SKM-1 (cell line): ENCODE measurements around the gene DYSF.

ENCODE experiments used
- DNase-seq: peaks from one replicate; lab custom pipeline; 2025; ENCODE audit not compliant: unreplicated experiment; lab: John Stamatoyannopoulos, UW

Gene DYSF

DNA sequence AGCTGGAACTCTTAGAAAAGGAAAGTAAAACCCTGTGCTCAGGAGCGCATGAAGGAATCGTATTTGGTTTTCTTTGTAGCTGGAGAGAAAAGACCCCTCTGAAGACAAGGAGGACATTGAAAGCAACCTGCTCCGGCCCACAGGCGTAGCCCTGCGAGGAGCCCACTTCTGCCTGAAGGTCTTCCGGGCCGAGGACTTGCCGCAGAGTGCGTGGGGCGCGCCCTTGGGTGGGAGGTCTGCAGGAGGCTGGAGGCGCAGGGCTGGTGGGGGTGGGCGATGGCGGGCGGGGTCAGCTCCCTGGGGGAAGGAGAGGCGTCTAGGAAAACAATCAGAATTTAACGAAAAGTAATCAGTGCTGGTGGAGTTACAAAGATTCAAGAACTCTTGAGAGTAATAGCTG, 72.8 kb downstream of the DYSF start:
- no peak for DNase-seq

DNA sequence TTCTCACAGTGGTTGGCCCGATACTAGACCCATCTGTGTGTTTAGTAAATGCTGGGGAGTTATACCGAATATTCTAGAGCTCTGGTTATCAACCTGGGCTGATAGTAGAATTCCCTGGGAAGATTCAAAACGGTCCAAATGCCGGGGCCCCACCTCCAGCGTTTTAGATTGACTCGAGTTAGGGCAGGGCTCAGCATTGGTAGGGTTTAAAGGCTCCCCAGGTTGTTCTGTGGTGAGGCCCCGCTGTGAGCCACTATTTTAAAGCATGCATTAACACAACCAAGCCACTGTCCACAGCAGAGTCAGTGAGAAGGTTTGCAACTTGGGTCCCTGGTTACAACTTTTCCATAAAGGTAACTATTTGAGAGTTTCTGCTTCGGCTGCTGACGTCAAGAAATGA, 73.6 kb downstream of the DYSF start:
- no peak for DNase-seq

DNA sequence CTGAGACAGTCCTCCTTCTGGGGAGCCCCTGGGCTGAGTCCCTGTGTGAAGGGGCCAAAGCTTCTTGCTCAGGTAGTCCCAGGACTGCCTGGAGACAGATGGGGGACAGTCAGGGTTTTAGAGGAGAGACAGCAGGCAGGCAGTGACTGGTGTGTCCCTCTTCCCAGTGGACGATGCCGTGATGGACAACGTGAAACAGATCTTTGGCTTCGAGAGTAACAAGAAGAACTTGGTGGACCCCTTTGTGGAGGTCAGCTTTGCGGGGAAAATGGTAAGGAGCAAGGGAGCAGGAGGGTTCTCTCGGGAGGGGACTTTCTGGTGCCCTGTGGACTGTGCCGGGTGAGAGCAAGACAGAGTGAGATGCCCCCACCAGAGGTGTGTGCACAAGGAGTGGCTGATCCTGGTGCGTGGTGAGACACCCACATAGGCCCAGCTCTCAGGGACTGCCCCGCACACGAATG, 74.8 kb downstream of the DYSF start:
- no peak for DNase-seq

DNA sequence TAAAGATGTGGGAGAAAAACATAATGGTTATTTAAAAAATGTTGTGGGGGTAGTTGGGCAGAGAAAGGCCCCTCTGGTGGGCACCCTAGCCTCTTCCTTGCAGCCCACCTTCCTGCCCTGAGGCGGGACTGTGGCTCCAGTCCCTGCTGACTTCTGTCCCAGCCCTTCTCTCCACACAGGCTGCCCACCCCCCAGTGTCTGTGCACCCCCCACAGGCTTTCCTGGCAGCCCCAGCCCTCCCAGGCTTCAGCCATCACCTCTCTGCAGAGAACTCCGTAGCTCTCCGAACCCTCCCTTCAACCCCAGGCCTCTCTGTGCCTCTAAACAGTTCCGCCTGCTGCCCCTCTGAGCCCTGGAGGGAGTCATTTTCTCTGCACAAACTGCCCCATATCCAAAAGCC, 75.4 kb downstream of the DYSF start:
- no peak for DNase-seq

DNA sequence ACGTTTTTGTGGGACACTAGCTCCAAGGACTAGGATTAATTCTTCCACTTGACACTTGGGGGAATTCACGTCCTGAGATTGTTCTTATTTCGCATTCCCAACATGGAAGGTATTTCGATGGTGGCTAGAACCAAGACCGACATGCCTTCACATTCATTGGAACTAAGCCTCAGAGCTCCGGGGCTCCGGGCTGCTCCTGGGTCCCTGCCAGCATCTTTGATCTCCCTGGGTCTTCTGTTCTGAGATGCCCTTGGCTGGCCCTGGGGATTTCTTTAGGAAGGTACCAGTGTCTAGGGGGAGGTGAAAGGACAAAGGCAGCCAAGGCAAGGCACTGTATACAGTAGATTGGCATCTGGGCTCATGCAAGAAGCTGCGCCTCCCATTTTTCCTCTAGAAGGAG, 76.8 kb downstream of the DYSF start:
- DNase-seq: no peak

DNA sequence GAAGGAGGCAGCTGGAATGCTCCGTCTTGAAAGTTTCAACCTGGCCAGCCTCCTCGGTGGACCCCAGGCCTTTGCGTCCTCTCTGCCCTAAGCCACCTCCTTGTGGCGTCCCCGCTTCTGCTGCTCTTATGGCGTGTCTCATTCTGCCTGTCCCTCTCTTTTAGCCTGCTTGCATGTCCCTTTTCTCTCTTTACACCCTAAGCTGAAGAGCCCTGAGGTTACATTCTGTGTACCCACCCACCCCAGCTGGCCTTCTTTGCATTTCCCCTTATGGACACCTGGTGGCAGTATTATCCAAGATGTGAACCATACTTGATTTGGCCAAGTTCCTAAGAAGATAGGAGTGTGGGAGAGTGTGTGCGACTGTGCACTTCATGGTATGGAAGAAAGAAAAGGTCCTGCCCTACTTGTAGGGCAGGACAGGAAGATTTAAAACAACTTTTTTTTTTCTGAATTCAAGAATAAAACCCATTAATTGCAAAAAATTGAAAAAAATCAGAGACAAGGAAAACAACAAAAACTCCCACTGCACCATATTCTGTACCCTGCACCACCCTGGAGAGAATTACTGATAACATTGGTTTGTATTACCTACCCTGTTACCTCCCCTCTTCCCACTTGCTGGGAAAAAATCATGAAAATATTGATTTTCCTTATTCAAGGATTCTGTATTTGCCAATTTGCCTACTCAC, 77.4 kb downstream of the DYSF start:
- peak; percentile 69 for DNase-seq

DNA sequence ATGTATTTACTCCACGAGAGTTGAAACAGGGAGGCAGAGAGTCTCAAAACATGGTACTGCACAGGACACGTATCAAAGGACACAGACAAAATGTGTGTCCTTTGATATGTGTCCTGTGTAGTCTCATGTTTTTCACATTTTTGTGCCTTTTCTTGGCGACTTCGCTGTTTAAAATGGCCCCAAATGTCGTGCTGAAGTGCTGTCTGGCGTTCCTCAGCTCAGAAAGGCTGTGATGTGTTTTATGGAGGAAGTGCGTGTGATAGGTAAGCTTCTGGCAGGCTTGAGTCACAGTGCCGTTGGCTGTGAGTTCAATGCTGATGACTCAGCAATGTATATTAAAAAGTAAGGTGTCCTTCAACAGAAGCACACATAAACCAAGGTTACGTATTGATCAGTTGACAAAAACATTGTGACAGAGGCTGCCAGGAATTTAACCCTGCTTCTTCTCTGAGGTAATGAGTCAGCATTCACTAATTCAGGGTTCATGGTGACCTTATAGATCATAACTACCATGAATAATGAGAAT, 78.2 kb downstream of the DYSF start:
- DNase-seq: no peak

DNA sequence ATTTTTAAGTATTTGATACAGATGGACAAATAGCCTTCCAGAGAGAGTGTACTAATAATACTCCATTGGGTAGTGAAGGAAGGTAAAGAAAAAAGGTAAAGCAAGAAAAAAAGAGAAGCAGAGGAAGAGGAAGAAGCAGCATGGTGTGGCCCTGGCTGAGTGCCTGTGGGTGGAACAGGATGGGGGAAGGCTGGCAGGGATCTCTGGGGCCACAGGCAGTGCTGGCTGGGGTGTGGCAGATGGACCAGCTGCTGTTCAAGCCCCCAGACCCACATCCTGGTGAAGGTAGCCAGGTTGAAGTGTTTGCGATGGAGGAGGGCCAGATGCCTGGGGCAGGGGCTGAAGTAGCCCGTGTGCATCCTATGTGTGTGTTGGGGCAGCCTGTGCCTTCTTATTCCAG, 79.0 kb downstream of the DYSF start:
- DNase-seq: no peak

DNA sequence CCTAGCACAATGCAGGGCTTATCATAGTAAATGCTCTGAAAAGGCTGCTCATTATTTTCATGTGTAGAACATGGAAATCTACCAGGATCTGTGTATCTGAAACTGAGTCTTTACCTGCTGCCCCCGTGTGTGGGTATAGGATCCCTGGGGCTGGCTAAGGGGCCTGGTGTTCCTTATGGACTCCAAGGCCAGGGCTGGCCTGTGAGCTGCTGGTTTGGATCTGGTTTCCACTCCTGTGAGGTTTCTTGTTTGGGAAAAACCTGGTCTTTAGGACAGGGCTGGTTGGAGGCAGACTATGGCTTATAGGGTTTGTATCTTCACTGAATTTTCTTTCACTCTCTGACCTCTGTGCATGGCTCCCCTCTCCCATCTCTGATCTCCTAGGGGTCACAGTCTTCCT, 80.8 kb downstream of the DYSF start:
- no peak for DNase-seq

DNA sequence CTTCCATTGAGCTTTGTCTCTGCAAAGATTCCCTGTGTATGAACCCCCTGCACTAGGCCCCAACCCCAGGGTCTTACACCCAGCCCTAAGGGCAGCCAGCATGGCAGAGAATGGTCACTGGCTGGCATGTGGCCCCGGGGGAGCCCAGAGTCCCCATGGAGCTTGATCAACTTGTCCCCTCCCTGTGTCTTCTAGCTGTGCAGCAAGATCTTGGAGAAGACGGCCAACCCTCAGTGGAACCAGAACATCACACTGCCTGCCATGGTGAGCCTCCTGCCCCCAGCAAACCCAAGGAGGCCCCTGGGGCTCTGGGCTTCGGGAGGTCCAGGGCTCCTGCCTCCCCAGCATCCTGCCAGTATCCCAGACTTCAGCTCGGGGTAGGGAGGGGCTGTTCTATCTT, 81.5 kb downstream of the DYSF start:
- DNase-seq: no peak

DNA sequence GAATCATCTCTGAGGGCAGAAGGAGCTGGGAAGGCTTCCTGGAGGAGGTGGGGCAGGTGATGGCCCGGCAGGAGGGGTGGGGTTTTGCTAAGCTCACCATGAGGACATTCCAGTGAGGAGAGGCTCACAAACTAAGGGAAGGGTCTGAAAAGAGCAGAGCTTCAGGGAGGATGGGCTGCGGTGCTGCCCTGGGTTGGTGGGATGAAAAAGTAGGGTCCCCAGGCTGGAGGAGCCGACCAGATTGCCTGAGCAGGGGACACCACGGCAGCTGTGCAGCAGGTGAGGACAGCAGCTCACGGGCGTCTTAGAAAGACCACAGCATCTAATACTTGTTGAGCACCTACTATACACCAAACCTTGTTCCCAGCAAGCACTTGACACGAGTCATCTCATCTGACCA, 82.2 kb downstream of the DYSF start:
- DNase-seq: no peak

DNA sequence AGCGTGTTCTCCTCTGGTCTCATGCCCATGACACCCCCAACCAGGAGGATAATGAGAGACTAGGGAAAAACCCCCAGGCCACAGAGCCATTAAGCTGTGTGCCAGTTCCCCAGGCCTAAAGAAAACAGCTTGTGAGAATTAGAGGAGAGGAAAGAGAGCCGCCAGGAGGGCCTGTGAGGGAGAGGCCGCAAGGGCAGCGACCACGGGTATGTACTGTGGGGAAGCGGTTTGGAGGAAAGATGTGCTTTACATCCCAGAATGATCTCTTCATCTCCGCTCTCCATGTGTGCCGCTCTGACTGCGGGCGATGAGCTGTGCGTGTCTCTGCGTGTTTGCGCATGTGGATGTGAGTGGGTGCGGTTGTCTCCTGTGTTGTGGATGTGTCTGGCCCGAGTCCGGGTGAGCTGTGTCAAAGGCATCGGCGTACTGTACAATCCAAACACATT, 82.9 kb downstream of the DYSF start:
- DNase-seq: no peak

DNA sequence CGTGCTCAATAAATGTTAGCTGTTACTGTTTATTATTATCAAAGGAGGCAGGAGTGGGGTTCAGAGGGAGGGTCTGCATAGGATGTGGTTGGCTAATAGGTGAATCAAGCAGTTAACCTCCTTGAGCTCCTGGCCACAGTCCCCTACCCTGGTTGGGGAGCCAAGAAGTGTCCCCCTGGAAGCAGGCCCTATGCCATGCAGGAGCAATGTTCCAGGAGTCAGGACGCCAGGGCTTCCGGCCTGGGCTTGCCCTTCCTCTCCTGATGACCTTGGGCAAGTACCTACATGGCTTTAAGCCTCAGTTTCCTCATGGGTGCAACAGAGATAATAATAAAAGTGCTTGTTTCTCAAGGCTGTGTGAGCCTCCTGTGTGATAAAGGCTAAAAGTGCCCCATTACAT, 84.9 kb downstream of the DYSF start:
- DNase-seq: no peak

DNA sequence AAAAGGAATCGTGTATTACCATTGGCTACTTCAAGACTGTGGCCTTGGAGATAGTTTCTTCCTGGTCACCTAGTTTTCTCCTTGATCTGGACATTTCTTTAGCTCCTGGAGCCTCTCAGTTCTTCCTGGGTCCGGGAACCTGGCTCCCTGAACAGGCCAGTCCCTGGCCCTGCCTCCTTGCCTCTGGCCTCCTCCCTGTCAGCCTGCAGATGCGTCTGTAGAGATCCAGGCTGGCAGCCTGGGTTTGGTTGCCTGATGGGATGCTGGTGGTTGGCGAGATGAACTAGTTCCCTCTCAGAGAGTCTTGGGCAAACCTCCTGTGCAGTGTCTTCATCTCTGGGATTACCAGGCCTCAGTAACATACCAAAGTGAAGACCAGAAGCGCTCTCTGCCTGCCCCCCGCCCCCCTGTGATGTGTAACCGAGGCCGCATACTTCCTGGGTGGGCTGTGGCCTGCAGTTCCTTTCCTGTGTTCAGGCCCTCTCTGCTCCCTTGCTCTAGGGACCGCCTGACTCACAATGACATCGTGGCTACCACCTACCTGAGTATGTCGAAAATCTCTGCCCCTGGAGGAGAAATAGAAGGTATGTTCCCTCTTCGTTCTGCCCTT, 85.4 kb downstream of the DYSF start:
- DNase-seq: no peak

DNA sequence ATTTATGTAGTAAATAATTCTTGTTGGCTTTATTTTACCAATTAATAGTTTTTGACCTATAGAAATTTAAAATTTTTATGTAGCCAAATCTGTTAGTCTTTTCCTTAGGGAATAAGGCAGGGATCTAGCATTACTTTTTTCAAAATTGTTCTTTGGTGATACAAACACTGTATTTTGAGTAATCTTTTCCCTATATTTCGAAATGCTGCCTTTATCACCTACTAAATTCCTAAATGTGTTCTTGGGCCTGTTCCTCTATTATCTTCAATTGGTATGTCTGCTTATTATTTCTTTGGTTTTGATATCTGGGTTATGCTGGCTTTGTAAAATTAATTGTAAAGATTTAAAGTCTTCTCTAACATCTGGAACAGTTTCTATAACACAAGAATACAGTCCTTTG, 87.5 kb downstream of the DYSF start:
- DNase-seq: no peak

DNA sequence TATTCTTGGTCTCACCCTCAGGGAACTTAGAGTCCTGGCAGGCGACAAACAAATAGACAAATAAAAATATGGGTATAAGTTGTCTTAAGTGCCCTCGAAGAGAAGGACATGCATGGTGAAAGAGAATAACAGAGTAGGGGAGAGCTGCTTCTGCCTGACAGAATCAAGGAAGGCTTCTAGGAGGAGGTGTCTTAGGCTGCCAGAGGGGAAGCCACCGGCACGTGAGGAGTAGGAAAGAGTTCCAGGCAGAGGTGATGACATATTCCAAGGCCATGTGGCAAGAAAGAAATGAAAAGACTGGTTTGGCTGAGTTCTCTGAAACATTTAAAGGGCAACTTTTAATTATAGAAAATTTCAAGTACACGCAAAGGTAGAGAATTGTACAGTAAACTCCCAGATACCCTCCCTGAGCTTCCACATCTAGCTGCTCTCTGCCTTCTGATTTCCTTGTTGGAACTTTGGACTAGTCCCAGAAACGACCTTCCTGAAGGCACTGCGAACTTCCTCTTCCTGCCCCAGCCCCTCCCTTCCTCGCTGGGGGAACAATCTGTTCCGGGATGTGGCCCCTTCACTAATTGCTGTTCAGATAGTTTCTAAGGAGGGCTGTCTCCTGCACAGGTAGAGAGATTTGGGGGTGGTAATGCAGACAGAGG, 91.7 kb downstream of the DYSF start:
- peak; percentile 61 for DNase-seq

DNA sequence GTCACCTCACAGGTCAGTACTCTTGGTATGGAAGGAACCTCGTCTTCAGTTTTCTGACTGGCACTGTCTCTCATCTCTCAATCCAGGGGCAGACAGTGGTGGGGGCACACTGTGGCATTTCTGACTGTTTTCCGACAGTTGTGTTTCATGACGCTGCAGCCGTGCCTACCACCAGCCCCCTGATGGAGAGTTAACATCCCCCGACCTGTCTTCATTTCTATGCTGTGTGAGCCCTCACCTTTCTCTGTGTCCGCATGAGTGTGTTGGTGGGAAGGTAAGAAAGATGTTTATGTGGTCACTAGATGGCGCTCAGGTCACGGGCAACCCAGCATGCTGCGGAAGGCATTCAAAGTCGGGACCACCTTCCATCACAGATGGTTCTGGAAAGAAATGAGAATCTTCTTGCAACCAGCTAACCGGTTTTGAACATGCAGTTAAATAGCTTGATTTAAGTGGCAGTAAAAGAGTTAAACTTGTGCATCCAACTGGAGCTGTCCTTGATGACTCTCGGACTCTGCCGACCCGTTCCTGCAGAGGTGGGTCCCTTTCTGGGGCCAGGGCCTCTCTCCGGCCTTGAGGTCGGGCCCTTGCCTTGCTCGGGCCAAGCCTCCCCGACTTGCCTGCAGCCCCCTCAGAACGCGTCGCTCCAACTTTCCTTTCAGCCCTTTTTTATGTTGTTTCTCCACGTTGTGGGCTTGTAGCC, 92.4 kb downstream of the DYSF start:
- peak; percentile 47 for DNase-seq

DNA sequence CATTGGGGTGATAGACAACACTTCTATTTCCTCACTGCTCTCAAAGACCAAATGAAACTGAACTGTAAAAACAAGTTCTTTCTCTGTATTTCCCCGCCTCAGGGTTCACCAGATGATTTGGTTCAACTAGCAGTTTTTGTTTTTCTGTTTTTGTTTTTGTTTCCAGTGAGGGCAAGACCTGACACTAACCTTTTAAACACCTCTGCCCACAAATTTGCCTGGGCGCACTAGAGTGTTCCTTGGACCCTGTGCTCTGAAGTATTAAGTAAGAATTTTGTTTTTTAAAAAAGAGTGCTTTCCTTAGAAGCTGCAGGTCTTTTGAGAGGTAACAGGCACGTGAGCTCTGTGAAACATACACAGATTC, 92.9 kb downstream of the DYSF start:
- no peak for DNase-seq

DNA sequence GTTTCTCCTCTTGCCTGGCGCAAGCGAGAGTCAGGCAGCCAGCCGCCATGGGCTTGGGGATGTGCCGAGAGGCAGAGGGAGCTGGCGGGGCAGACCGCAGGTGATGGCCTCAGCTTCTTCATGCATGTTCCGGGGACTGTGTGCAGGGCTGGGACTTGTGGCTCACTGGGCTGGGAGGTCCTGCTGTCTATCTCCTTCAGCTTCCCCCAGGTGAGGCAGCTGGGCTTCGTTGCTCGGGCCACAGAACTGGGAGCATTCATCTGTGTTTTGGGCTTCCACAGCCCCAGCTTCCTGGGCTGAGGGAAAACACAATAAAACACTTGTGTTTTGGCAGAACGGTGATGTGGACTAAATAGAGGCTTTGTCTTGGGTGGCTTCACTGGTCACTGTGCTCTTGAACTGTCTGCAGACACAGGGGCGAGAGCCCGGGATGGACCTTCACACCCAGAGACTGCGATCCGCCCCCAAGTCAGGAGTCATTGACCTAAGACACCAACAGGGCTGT, 93.5 kb downstream of the DYSF start:
- no peak for DNase-seq

DNA sequence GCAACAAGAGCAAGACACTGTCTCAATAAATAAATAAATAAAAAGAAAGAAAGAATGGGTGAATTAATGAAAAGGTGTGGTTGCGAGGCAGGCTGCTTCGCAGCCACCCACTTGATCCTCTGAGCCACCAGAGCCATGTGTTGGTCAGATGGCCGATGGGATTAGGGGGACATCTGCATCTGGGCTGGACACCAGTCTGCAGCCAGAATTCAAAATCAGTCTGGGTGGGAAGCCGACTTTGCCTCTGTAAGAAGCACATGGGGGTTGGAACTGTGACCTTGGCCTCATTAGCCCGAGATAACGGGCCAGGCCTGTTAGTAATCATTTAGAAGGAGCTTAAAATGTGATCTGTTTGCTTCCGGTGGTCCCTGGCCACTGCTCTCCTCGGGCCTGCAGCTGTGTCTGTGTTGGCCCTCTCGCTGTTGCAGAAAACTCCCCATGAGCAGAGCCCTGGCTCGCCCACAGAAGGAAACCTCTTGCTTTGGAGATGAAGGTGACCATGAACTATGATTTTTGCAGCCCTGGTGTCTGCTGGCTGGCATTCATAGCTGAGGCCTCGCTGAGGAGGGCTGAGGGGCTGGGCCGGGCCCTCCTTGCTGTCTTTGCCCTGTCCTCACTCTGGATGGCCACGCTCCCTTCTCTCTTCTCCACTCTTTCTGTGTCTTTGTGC, 94.4 kb downstream of the DYSF start:
- DNase-seq: no peak
